OCI-LY7 (cell line): Measurements from ENCODE around the gene KCNB1.

Experiments used
- EZH2phosphoT487 ChIP-seq: fragments of 200-600 bp; sonication (generic); IDR thresholded peaks from 2 replicates; pipeline ENCODE4 v1.6.1; 2018; ENCODE audit warnings: low read depth, borderline replicate concordance, mild to moderate bottlenecking, mixed run types, antibody characterized with exemption, low read length, moderate library complexity, mixed read lengths
- TF ChIP-seq, protein P1 (sequence below): fragments of 200-600 bp; sonication (generic); conservative IDR thresholded peaks from 2 replicates; pipeline ENCODE4 v1.5.1; 2014; ENCODE audit warnings: mild to moderate bottlenecking, antibody characterized with exemption, low read length, moderate library complexity, mixed read lengths

DNA sequence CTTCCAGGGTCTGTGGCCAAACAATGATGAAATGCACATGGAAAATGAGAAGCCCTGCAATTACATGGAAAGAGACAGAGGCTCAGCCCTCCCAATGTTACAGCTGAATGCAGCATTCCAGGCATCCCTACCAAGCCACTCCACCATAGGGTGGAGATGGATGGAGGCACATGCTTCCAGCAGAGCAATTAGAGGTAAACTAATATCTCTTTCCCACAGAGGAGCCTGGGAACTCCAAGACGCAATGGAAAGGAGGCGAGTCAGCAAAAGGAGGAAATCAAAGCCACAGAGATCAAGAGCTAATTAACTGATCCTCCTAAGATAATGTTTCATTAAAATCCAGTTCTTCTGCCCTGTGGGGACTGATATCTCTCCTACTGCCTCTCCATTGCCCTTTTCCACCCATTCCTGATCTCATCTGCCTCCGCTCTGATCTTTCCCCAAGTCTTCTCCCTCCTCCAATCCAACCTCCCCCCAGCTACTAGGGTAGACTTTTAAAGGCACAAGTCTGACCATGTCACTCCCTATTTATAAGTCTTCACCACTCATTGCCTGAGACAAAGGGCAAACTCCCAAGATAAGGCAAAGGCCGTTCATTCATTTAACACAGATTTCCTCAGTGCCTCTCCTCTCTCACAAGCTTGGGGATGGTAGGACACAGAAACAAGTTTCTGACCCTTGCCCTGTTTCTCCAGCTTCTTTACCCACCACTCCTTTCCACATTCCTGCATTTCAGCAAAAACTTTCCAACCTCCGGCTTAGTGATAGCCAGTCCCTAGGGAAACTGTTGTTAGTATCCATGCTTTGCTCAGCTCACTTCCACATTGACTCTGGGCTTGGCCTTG, 14.3 kb upstream of the KCNB1 start:
- TF ChIP-seq, protein P1, sequence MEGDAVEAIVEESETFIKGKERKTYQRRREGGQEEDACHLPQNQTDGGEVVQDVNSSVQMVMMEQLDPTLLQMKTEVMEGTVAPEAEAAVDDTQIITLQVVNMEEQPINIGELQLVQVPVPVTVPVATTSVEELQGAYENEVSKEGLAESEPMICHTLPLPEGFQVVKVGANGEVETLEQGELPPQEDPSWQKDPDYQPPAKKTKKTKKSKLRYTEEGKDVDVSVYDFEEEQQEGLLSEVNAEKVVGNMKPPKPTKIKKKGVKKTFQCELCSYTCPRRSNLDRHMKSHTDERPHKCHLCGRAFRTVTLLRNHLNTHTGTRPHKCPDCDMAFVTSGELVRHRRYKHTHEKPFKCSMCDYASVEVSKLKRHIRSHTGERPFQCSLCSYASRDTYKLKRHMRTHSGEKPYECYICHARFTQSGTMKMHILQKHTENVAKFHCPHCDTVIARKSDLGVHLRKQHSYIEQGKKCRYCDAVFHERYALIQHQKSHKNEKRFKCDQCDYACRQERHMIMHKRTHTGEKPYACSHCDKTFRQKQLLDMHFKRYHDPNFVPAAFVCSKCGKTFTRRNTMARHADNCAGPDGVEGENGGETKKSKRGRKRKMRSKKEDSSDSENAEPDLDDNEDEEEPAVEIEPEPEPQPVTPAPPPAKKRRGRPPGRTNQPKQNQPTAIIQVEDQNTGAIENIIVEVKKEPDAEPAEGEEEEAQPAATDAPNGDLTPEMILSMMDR = no peak
- no peak for TF ChIP-seq EZH2phosphoT487
